ENCODE data around the gene B3GNT4.
"Not testable (repeated sequence)": the region's sequence is repeated elsewhere in the genome, so short reads cannot be mapped to it uniquely, and the experiment has no call there.

- not testable (repeated sequence) for TF ChIP-seq CTCF (conservative IDR thresholded peaks at IDR 0.05; ENCODE audit: low read length); EZH2phosphoT487 (IDR thresholded peaks at IDR 0.05; ENCODE audit: borderline replicate concordance, low read depth, low read length)
These were observed 27.0 kb upstream of the B3GNT4 start for GRCh38 chr12:122176473-122176872.

All from OCI-LY7 (cell line).